NCI-H2107 treated with DMSO at 0.1 percent for 48 hours (cell line): ENCODE measurements around the gene ZNF219.

Source experiments
- DNase-seq: peaks from one replicate; lab custom pipeline; 2025; ENCODE audit not compliant: unreplicated experiment; lab: John Stamatoyannopoulos, UW

The ZNF219 gene

GRCh38 chr14:21088687-21089086 is 9.8 kb downstream of the ZNF219 start:
- DNase-seq: no peak

DNA sequence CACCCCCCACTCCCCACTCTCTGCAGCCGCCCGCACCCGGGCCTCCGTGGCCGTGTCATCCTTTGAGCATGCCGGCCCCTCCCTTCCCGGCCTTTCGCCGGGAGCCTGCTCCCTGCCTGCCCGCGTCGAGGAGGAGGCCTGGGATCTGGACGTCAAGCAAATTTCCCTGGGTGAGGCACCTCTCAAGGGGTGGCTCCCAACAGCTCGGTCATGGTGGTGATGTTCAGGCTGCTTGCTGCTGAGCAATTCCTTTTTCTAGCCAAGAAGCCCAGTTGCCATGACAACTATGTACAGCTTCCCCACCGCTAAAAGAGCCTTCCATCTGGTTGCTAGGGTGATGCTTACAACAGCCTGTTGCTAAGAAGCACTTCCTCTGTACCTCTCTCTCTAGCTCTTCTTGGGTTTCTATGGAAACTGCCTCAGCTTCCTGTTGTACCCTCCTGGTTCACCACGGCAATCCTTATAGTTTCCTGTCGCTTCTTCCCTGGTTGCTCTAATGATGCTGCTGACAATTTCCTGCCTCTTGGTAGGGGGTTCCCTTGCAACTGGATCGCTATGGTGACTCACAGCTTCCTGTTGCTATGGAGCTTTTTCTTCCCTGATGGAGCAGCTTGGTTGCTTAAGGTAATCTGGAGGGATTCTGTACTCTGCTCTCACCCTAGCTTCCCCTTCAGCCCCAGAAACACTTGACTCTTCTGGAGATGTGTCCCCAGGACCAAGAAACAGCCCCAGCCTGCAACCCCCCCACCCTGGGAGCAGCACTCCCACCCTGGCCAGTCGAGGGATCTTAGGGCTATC is 11.0 kb downstream of the ZNF219 start:
- DNase-seq: no peak

DNA sequence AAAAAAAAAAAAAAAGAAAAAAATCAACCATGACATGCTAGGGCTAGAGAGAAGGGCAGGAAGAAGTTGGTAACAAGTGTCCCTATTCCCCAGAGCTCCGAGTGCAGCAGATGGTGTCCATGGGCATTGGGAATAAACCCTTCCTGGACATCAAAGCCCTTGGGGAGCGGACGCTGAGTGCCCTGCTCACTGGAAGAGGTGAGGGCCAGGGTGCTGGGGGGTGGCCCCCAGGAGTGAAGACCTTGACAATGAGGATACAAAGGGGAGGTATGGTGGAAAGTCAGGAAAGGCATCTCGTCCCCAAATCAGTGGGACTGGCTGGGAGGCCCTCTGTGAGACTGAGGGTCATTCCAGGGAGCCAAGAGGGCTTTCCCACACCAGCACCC is 11.6 kb downstream of the ZNF219 start:
- DNase-seq: no peak

DNA sequence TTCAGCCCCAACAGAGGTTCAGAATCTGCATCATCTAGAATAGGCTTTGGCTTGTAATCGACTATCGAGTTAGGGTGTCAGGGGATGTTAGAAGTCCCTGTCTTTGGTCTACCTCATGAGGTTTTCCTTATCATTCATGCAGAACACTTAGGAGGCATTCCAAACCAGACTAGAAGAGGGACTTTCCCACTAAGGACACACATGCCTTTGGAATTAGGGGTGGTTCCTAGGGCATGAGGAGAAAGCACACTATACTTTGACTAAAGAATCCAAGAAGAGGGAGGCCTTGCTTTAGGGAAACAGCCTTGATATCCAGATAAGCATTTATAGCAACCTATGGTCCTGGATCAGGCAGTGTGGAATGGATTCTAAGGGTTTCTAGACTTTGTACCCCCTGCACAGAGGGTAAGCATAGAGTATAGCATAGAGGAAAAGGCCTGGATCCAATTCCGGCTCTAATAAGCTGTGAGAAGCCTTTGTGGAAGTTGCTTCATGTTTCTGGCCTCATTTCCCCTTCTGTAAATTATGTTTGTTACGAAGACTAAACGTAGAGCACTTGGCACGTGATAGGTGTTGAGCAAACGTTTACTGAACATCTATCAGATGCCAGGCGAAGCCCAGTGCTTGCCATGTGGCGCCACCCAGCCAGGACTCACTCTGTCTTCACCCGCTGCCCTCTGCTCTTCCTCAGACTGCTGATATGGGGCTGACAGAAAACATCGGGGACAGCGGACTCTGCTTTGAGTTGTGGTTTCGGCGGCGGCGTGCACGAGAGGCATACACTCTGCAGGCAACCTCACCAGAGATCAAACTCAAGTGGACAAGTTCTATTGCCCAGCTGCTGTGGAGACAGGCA is 13.2 kb downstream of the ZNF219 start:
- no peak for DNase-seq

GRCh38 chr14:21084396-21084795 is 14.1 kb downstream of the ZNF219 start:
- no peak for DNase-seq

DNA sequence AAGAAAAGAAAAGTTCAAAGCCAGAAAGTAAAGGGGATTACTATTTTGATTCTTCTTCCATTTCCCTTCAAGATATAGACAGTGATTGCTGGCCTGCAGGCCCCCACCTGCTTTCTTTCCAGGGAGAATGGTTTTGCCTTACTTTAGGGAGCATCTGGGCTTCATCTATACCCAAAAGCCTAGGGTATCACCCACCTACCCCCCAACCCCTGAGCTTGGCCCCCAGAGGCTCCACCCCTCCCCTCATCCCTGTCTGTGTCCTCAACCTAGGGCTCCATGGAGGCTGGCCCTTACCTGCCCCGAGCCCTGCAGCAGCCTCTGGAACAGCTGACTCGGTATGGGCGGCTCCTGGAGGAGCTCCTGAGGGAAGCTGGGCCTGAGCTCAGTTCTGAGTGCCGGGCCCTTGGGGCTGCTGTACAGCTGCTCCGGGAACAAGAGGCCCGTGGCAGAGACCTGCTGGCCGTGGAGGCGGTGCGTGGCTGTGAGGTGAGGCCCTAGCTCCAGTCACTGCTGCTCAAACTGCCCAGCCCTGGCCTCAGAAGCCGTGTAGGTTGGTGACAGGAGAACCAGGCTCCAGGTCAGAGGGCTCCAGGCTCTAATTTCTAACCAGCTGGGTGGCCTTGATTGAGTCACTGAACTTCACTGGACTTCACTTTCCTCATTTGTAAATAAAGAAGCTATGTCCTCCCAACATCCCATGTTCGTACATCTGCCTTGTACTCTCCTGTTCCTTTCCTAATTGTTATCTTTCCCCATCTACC is 14.7 kb downstream of the ZNF219 start:
- DNase-seq: no peak

DNA sequence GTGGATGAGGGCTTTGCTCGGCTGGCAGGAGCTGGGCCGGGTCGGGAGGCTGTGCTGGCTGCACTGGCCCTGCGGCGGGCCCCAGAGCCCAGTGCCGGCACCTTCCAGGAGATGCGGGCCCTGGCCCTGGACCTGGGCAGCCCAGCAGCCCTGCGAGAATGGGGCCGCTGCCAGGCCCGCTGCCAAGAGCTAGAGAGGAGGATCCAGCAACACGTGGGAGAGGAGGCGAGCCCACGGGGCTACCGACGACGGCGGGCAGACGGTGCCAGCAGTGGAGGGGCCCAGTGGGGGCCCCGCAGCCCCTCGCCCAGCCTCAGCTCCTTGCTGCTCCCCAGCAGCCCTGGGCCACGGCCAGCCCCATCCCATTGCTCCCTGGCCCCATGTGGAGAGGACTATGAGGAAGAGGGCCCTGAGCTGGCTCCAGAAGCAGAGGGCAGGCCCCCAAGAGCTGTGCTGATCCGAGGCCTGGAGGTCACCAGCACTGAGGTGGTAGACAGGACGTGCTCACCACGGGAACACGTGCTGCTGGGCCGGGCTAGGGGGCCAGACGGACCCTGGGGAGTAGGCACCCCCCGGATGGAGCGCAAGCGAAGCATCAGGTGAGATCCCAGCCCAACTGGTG is 16.8 kb downstream of the ZNF219 start:
- DNase-seq: no peak

GRCh38 chr14:21078726-21079125 is 19.7 kb downstream of the ZNF219 start:
- DNase-seq: no peak

DNA sequence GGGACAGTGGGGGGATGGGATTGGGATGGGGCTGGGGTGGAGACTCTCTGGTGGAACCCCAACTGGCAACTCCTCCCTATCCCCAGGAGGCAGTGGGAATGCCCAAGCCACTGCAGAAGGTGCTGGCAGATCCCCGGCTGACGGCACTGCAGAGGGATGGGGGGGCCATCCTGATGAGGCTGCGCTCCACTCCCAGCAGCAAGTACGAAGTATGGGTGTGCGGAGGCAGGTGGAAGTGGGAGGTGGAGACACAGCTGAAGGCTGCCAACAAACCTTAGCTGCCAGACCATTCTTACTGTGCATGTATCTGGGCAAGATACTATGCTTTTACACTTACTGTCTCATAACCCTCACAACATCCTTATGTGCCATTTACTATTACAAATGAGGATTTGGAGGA is 20.2 kb downstream of the ZNF219 start:
- no peak for DNase-seq

GRCh38 chr14:21077672-21078071 is 20.8 kb downstream of the ZNF219 start:
- no peak for DNase-seq

DNA sequence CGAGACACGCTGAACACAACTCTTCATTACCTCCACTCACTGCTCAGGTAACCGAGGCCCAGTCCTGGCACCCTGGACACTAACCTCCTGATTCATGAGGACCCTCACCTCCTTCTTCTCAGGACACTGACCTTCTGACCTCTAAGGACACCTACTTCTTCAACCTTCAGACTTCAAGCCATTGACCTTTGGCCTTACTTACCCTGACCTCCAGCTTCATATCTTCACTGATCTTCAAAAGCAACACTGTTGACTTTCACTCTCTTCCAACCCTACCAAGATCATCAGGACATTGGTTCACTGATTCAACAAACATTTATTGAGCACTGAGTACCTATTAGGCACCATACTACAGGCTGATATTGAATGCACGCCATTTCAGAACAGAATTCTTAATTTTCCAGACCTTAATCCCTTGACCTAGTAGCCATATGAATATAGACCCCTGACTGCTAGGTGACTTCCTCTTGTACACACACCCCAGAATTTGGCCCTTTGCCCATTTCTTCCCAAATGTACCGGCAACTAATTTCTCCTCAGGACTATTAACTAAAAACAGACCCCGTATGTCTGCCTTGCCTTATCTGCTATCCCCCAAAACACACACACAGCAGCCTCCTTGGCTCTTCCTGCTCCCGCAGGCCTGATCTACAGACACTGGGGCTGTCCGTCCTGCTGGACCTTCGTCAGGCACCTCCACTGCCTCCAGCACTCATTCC is 22.6 kb downstream of the ZNF219 start:
- no peak for DNase-seq

GRCh38 chr14:21074398-21075272 is 23.8 kb downstream of the ZNF219 start:
- DNase-seq: no peak

- no peak for DNase-seq
Observed at GRCh38 chr14:21073921-21074320, 24.5 kb downstream of the ZNF219 start.

DNA sequence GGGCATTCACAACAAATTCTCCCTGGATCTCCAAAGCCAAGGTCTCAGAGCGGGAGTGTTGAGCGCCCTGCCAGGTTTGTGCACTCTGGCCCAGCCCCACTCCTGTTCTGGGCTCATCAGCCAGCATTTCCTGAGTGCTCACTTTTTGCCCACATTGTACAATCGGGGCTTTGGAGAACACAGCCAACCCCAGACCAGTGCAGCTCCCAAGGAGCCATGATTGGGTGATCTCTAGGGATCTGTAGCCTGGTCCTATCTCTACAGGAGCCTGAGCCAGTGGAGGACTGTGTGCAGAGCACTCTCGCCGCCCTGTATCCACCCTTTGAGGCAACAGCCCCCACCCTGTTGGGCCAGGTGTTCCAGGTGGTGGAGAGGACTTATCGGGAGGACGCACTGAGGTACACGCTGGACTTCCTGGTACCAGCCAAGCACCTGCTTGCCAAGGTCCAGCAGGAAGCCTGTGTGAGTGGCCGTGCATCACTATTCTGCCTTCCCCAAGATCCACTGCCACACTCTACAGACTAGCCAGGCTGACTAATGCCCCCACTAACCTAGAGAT is 25.6 kb downstream of the ZNF219 start:
- no peak for DNase-seq

GRCh38 chr14:21072031-21072473 is 26.4 kb downstream of the ZNF219 start:
- no peak for DNase-seq

- peak; percentile 74 for DNase-seq
Observed at GRCh38 chr14:21071225-21072030, 27.0 kb downstream of the ZNF219 start.

DNA sequence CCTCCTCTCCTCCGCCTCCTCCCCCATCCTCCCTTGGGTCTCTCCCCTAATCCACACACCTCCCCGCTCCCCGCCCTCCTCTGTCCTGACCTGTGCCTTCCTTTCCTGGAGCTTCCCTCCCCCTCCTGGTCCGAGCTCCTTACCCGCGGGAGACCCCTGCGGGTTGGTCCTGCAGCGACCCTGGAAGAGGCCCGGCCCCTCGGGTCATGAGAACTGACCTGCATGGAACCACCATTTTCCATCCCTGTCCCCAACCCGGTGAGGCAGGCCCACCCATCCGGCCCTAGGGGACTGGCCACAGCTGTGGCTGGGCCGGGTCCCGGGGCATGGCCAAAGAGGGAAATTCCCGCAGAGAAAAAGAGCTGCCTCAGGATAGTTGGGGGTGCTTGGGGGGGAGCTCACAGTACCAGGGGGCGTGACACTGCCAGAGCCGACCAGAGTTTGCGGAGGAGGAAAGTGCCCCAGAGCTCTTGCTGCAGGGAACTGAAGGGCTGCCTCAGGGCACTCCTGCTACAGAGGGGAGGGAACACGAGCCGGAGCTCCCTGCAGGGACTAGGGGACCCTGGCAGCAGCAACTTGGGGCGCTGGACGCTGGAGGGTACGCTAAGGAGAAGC is 27.7 kb downstream of the ZNF219 start:
- DNase-seq: peak; percentile 29

- DNase-seq: no peak
Observed at GRCh38 chr14:21070083-21070609, 28.3 kb downstream of the ZNF219 start, which contains the start of gene ARHGEF40. Gene ARHGEF40 (plus strand): TSS chr14:21070304. CDS start chr14:21070397, 93 bp downstream.
